Fibroblast of skin of abdomen (primary cell): ENCODE results near the gene GALNT16.
A peak's percentile ranks its signal among the peaks of the same experiment; 100 is the strongest.
"Not testable (repeated sequence)": the region's sequence is repeated elsewhere in the genome, so short reads cannot be mapped to it uniquely, and the experiment has no call there.

Experiments
- DNase-seq: peaks from one replicate; pipeline ENCODE4 v3.0.0-alpha.2; 2013

The GALNT16 gene

GRCh38 chr14:69287098-69288010, 27.4 kb downstream of the GALNT16 start:
- DNase-seq, result no peak

- peak; percentile 56 for DNase-seq
Observed at GRCh38 chr14:69288011-69288771, 28.2 kb downstream of the GALNT16 start.

- DNase-seq, result peak; percentile 34
Observed at GRCh38 chr14:69288956-69289705, 29.2 kb downstream of the GALNT16 start.

- no peak for DNase-seq
Observed at GRCh38 chr14:69289811-69290520, 30.0 kb downstream of the GALNT16 start.

- DNase-seq, result not testable (repeated sequence)
Observed at GRCh38 chr14:69290881-69291280, 30.9 kb downstream of the GALNT16 start.

- DNase-seq, result no peak
Observed at GRCh38 chr14:69291396-69291795, 31.4 kb downstream of the GALNT16 start.

GRCh38 chr14:69291891-69292561, 32.1 kb downstream of the GALNT16 start:
- DNase-seq, result no peak

- no peak for DNase-seq
Observed at GRCh38 chr14:69298131-69299071, 38.4 kb downstream of the GALNT16 start.

- no peak for DNase-seq
Observed at GRCh38 chr14:69299286-69300035, 39.5 kb downstream of the GALNT16 start.

- DNase-seq, result no peak
Observed at GRCh38 chr14:69300601-69301221, 40.8 kb downstream of the GALNT16 start.

GRCh38 chr14:69303086-69303485, 43.1 kb downstream of the GALNT16 start:
- DNase-seq, result no peak

GRCh38 chr14:69312608-69313007, 52.6 kb downstream of the GALNT16 start:
- DNase-seq, result no peak

GRCh38 chr14:69313176-69313575, 53.2 kb downstream of the GALNT16 start:
- no peak for DNase-seq

GRCh38 chr14:69314327-69314726, 54.4 kb downstream of the GALNT16 start:
- no peak for DNase-seq

- DNase-seq, result no peak
Observed at GRCh38 chr14:69315301-69315700, 55.3 kb downstream of the GALNT16 start.

- DNase-seq, result no peak
Observed at GRCh38 chr14:69316449-69317101, 56.6 kb downstream of the GALNT16 start.

GRCh38 chr14:69317102-69317755, 57.3 kb downstream of the GALNT16 start:
- DNase-seq, result peak; percentile 97

GRCh38 chr14:69317780-69318179, 57.8 kb downstream of the GALNT16 start:
- DNase-seq, result no peak
